HL-60 (cell line): ENCODE data around the gene BBS10.
"Not testable (repeated sequence)": the region's sequence is repeated elsewhere in the genome, so short reads cannot be mapped to it uniquely, and the experiment has no call there.

Experiments used
- DNase-seq, 2 experiments: peaks; one replicate each; pipeline ENCODE4 v3.0.0-alpha.2; 2010 to 2020; ENCODE audit warnings: low read depth in 1 of 2, low spot score in 1 of 2
- H3K27ac ChIP-seq: fragments of 250-450 bp; sonication (Bioruptor Pico); replicated peaks from 2 replicates; pipeline ENCODE4 v1.5.1; 2020; ENCODE audit warnings: mild to moderate bottlenecking, moderate library complexity
- H3K27me3 ChIP-seq: fragments of 250-450 bp; sonication (Bioruptor Pico); 2 replicates; pipeline ENCODE4 v1.5.1; 2021; ENCODE audit warnings: mild to moderate bottlenecking, moderate library complexity; ENCODE audit not compliant: insufficient read depth, poor library complexity, severe bottlenecking
- H3K4me3 ChIP-seq: replicated peaks from 2 replicates; pipeline ENCODE4 v1.5.1; 2011; ENCODE audit warnings: mild to moderate bottlenecking, control low read depth, low read length; ENCODE audit not compliant: insufficient read depth
- GABPA ChIP-seq: IDR thresholded peaks from 2 replicates; pipeline ENCODE4 v1.6.1; 2012; ENCODE audit warnings: low read depth
- POLR2AphosphoS5 ChIP-seq: IDR thresholded peaks from 2 replicates; pipeline ENCODE4 v1.6.1; 2012; ENCODE audit warnings: low read depth
- REST ChIP-seq: IDR thresholded peaks from 2 replicates; pipeline ENCODE4 v1.6.1; 2012; ENCODE audit warnings: low read depth; ENCODE audit not compliant: insufficient replicate concordance
- SPI1 ChIP-seq: IDR thresholded peaks from 2 replicates; pipeline ENCODE4 v1.6.1; 2012; ENCODE audit warnings: low read depth, mild to moderate bottlenecking, borderline replicate concordance
- TF ChIP-seq, protein P1 (sequence below): IDR thresholded peaks from one replicate; pipeline ENCODE4 v1.5.1; 2011; ENCODE audit warnings: low read length, control low read depth, inconsistent platforms; ENCODE audit not compliant: insufficient read depth

Gene BBS10

GRCh38 chr12:76366163-76366562 is 17.9 kb upstream of the BBS10 start:
- Histone ChIP-seq H3K4me3 (no peak overlapping the region), H3K27me3 (no peaks in the 10 kb centered on the region), H3K27ac (no peak overlapping the region)
- TF ChIP-seq REST (no peak), GABPA (no peak)
- DNase-seq: no peak

GRCh38 chr12:76364131-76364530 is 15.9 kb upstream of the BBS10 start:
- not testable (repeated sequence) for DNase-seq, H3K4me3 ChIP-seq, H3K27ac ChIP-seq, H3K27me3 ChIP-seq

DNA sequence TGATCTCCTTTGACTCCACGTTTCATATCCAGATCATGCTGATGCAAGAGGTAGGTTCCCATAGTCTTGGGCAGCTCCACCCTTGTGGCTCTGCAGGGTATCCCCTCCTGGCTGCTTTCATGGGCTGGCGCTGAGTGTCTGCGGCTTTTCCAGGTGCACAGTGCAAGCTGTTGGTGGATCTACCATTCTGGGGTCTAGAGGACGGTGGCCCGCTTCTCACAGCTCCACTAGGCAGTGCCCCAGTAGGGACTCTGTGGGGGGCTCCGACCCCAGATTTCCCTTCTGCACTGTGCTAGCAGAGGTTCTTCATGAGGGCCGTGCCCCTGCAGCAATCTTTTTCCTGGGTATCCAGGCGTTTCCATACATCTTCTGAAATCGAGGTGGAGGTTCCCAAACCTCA is 12.1 kb upstream of the BBS10 start:
- no peak overlapping the region for H3K4me3 ChIP-seq
- TF ChIP-seq REST (no peak), SPI1 (no peak), POLR2AphosphoS5 (no peak), GABPA (no peak)
- TF ChIP-seq, protein P1, sequence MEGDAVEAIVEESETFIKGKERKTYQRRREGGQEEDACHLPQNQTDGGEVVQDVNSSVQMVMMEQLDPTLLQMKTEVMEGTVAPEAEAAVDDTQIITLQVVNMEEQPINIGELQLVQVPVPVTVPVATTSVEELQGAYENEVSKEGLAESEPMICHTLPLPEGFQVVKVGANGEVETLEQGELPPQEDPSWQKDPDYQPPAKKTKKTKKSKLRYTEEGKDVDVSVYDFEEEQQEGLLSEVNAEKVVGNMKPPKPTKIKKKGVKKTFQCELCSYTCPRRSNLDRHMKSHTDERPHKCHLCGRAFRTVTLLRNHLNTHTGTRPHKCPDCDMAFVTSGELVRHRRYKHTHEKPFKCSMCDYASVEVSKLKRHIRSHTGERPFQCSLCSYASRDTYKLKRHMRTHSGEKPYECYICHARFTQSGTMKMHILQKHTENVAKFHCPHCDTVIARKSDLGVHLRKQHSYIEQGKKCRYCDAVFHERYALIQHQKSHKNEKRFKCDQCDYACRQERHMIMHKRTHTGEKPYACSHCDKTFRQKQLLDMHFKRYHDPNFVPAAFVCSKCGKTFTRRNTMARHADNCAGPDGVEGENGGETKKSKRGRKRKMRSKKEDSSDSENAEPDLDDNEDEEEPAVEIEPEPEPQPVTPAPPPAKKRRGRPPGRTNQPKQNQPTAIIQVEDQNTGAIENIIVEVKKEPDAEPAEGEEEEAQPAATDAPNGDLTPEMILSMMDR: no peak
- DNase-seq: no peak
- H3K27me3 ChIP-seq: no peaks in the 10 kb centered on the region
- no peak overlapping the region for H3K27ac ChIP-seq

DNA sequence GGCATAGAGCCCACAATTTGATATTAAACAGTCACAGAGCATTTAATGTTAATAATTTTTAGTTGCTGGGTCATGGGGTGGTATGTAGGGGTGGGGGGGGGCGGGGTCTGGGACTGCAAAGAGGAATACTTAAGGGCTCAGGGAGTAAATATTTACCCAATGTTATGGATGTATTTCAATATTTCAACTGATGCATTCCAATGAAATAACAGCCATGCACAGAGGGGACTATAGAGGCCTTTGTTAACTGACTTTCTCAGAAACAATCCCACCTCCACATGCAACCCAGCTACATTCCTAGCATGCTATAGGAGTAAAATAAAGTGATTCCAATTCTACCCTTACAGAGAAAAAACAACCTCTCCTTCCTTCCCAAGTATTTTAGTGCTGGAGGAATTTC is 7.9 kb upstream of the BBS10 start:
- Histone ChIP-seq H3K4me3 (no peak overlapping the region), H3K27me3 (no peaks in the 10 kb centered on the region), H3K27ac (no peak overlapping the region)
- no peak for TF ChIP-seq SPI1
- TF ChIP-seq, protein P1: no peak
- TF ChIP-seq REST: no peak
- no peak for TF ChIP-seq GABPA
- TF ChIP-seq POLR2AphosphoS5: no peak
- no peak for DNase-seq
